HepG2 (cell line): ENCODE data around the gene CHKA. TPM values are rescaled to one million over a fixed set of nuclear protein-coding genes. Genes with fewer than 3 reads are reported as not detected.
A peak's percentile ranks its signal among the peaks of the same experiment; 100 is the strongest.

Experiments
- ETV5 ChIP-seq: IDR thresholded peaks from 2 replicates; pipeline ENCODE4 v1.6.1; 2018; ENCODE audit warnings: missing biosample characterization, missing genetic modification reagents, inconsistent platforms, borderline replicate concordance
- HDAC6 ChIP-seq: fragments of 200-600 bp; sonication (generic); IDR thresholded peaks from 2 replicates; pipeline ENCODE4 v1.7.0; 2017; ENCODE audit warnings: mild to moderate bottlenecking, antibody characterized with exemption, low read length, low read depth
- ISX ChIP-seq: sonication (generic); formaldehyde crosslinking; conservative IDR thresholded peaks from 2 replicates; pipeline ENCODE4 v1.5.0; 2020; ENCODE audit warnings: missing genetic modification reagents
- MYNN ChIP-seq: sonication (generic); formaldehyde crosslinking; IDR thresholded peaks from 2 replicates; pipeline ENCODE4 v1.4.0; 2020; ENCODE audit warnings: mild to moderate bottlenecking, low read depth, missing genetic modification reagents
- NRL ChIP-seq: sonication (generic); formaldehyde crosslinking; IDR thresholded peaks from 2 replicates; pipeline ENCODE4 v1.5.0; 2020; ENCODE audit warnings: missing genetic modification reagents, mild to moderate bottlenecking, moderate library complexity, borderline replicate concordance
- WIZ ChIP-seq: sonication (generic); formaldehyde crosslinking; IDR thresholded peaks from 2 replicates; pipeline ENCODE4 v1.5.1; 2020; ENCODE audit warnings: mild to moderate bottlenecking, missing genetic modification reagents
- ZNF10 ChIP-seq: sonication (generic); formaldehyde crosslinking; IDR thresholded peaks from 2 replicates; pipeline ENCODE4 v1.4.0; 2020; ENCODE audit warnings: mild to moderate bottlenecking, low read depth, missing genetic modification reagents, borderline replicate concordance
- ZNF367 ChIP-seq: sonication (generic); formaldehyde crosslinking; IDR thresholded peaks from 2 replicates; pipeline ENCODE4 v1.4.0; 2020; ENCODE audit warnings: missing genetic modification reagents, borderline replicate concordance
- ZNF468 ChIP-seq: sonication (generic); formaldehyde crosslinking; IDR thresholded peaks from 2 replicates; pipeline ENCODE4 v1.8.0; 2022; ENCODE audit warnings: mild to moderate bottlenecking, moderate library complexity, missing genetic modification reagents
- ZNF570 ChIP-seq: sonication (generic); formaldehyde crosslinking; IDR thresholded peaks from 2 replicates; pipeline ENCODE4 v1.4.0; 2020; ENCODE audit warnings: mild to moderate bottlenecking, missing genetic modification reagents, borderline replicate concordance
- polyA plus RNA-seq, 8 experiments: library from polyadenylated mRNA; depleted of rRNA in 3 of 8; stranded (reverse) in 7 of 8; unstranded in 1 of 8; fragments of >200 nt; fragmentation: Illumina TruSeq in 4 of 8; extraction: Trizol in 4 of 8; gene quantifications; 2 replicates each; pipeline versions ENCODE4 v1.2.1 to v1.2.3, GENCODE V29; 2011 to 2016; ENCODE audit warnings: low read depth in 4 of 8, missing spikeins in 1 of 8, mixed read lengths in 1 of 8; ENCODE audit not compliant: insufficient read depth in 1 of 8
- total RNA-seq, 5 experiments: library from RNA; depleted of rRNA; stranded (reverse); fragments of >200 nt; fragmentation: Illumina TruSeq; extraction: Trizol; gene quantifications; 2 replicates each; pipeline ENCODE4 v1.2.3, GENCODE V29; 2016; ENCODE audit warnings: low read depth in 1 of 5
- TF ChIP-seq, protein P1 (sequence below): sonication (generic); formaldehyde crosslinking; IDR thresholded peaks from 2 replicates; pipeline ENCODE4 v1.5.0; 2020; ENCODE audit warnings: mild to moderate bottlenecking, missing genetic modification reagents, borderline replicate concordance
- TF ChIP-seq, protein P2 (sequence below): IDR thresholded peaks from 2 replicates; pipeline ENCODE4 v1.6.1; 2012; ENCODE audit warnings: inconsistent platforms
- TF ChIP-seq, protein P3 (sequence below): IDR thresholded peaks from 2 replicates; pipeline ENCODE4 v1.4.0; 2020; ENCODE audit warnings: mild to moderate bottlenecking, missing genetic modification reagents
- TF ChIP-seq, protein P4 (sequence below): sonication (generic); formaldehyde crosslinking; IDR thresholded peaks from 2 replicates; pipeline ENCODE4 v1.4.0; 2020; ENCODE audit warnings: missing genetic modification reagents

The CHKA gene
- total and polyA plus RNA-seq, 2 of the 13 experiments (the other 11 are each of a cell fraction or from before 2014, with no cell fraction given), result 71.6 to 92.7 TPM

DNA sequence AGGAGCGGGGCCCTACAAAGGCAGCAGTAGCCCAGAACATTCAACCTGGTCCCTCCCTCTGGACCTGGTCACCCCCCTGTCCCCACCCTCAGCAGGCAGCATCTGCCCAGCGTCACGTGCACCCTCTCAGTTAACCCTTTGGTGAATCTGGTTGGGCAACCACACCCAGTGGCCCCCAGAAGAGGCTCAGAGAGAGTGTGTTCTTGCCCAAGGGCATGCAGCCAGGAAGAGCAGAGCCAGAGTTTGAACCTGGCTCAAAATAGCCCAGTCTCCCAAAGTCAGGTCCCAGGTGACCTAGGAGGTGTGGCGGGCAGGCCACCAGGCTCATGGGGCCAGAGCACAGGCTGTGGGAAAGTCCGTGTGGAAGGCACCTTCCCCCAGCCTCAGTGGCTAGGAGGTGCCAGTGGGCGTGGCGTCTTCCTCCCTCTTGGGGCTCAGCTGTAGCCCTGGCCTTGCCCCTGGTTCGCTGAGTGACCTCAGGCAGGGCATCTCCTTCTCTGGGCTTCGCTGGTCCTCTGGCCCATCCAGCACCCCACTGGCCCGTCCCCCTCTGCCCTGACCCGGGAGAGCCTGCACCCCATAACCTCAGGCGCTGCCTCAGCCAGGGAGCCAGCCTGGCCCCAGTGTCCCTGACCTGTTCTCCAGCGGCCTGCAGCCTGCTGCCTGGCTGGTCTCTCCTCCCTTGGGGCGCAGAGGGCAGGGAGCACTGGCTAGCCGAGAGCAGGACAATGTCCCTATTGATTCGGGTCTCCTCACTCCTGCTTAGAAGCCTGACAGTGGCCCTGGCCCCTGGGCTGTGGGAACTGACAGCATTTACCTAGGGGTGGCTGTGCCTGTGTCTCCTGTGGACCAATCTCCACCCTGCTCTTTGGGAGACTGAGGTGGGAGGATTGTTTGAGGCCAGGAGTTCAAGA, 104.0 kb downstream of the CHKA start (continued):
- TF ChIP-seq, protein P1, sequence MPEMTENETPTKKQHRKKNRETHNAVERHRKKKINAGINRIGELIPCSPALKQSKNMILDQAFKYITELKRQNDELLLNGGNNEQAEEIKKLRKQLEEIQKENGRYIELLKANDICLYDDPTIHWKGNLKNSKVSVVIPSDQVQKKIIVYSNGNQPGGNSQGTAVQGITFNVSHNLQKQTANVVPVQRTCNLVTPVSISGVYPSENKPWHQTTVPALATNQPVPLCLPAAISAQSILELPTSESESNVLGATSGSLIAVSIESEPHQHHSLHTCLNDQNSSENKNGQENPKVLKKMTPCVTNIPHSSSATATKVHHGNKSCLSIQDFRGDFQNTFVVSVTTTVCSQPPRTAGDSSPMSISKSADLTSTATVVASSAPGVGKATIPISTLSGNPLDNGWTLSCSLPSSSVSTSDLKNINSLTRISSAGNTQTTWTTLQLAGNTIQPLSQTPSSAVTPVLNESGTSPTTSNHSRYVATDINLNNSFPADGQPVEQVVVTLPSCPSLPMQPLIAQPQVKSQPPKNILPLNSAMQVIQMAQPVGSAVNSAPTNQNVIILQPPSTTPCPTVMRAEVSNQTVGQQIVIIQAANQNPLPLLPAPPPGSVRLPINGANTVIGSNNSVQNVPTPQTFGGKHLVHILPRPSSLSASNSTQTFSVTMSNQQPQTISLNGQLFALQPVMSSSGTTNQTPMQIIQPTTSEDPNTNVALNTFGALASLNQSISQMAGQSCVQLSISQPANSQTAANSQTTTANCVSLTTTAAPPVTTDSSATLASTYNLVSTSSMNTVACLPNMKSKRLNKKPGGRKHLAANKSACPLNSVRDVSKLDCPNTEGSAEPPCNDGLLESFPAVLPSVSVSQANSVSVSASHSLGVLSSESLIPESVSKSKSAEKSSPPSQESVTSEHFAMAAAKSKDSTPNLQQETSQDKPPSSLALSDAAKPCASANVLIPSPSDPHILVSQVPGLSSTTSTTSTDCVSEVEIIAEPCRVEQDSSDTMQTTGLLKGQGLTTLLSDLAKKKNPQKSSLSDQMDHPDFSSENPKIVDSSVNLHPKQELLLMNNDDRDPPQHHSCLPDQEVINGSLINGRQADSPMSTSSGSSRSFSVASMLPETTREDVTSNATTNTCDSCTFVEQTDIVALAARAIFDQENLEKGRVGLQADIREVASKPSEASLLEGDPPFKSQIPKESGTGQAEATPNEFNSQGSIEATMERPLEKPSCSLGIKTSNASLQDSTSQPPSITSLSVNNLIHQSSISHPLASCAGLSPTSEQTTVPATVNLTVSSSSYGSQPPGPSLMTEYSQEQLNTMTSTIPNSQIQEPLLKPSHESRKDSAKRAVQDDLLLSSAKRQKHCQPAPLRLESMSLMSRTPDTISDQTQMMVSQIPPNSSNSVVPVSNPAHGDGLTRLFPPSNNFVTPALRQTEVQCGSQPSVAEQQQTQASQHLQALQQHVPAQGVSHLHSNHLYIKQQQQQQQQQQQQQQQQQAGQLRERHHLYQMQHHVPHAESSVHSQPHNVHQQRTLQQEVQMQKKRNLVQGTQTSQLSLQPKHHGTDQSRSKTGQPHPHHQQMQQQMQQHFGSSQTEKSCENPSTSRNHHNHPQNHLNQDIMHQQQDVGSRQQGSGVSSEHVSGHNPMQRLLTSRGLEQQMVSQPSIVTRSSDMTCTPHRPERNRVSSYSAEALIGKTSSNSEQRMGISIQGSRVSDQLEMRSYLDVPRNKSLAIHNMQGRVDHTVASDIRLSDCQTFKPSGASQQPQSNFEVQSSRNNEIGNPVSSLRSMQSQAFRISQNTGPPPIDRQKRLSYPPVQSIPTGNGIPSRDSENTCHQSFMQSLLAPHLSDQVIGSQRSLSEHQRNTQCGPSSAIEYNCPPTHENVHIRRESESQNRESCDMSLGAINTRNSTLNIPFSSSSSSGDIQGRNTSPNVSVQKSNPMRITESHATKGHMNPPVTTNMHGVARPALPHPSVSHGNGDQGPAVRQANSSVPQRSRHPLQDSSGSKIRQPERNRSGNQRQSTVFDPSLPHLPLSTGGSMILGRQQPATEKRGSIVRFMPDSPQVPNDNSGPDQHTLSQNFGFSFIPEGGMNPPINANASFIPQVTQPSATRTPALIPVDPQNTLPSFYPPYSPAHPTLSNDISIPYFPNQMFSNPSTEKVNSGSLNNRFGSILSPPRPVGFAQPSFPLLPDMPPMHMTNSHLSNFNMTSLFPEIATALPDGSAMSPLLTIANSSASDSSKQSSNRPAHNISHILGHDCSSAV (CRISPR knock-in tag), result no peak
- TF ChIP-seq ISX (CRISPR knock-in tag), result no peak
- no peak for TF ChIP-seq ZNF468 (CRISPR knock-in tag)
- TF ChIP-seq ZNF10 (CRISPR knock-in tag), result no peak
- TF ChIP-seq HDAC6, result no peak
- TF ChIP-seq, protein P2, sequence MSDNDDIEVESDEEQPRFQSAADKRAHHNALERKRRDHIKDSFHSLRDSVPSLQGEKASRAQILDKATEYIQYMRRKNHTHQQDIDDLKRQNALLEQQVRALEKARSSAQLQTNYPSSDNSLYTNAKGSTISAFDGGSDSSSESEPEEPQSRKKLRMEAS, result peak; percentile 56; the same call in 1 of the 2 replicates
- no peak for TF ChIP-seq MYNN (CRISPR knock-in tag)
- peak; percentile 92 for TF ChIP-seq NRL (CRISPR knock-in tag)
- no peak for TF ChIP-seq ZNF570 (CRISPR knock-in tag)
- TF ChIP-seq, protein P3, sequence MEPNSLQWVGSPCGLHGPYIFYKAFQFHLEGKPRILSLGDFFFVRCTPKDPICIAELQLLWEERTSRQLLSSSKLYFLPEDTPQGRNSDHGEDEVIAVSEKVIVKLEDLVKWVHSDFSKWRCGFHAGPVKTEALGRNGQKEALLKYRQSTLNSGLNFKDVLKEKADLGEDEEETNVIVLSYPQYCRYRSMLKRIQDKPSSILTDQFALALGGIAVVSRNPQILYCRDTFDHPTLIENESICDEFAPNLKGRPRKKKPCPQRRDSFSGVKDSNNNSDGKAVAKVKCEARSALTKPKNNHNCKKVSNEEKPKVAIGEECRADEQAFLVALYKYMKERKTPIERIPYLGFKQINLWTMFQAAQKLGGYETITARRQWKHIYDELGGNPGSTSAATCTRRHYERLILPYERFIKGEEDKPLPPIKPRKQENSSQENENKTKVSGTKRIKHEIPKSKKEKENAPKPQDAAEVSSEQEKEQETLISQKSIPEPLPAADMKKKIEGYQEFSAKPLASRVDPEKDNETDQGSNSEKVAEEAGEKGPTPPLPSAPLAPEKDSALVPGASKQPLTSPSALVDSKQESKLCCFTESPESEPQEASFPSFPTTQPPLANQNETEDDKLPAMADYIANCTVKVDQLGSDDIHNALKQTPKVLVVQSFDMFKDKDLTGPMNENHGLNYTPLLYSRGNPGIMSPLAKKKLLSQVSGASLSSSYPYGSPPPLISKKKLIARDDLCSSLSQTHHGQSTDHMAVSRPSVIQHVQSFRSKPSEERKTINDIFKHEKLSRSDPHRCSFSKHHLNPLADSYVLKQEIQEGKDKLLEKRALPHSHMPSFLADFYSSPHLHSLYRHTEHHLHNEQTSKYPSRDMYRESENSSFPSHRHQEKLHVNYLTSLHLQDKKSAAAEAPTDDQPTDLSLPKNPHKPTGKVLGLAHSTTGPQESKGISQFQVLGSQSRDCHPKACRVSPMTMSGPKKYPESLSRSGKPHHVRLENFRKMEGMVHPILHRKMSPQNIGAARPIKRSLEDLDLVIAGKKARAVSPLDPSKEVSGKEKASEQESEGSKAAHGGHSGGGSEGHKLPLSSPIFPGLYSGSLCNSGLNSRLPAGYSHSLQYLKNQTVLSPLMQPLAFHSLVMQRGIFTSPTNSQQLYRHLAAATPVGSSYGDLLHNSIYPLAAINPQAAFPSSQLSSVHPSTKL, result peak; percentile 82
- TF ChIP-seq WIZ, result peak; percentile 62; the same call in 1 of the 2 replicates
- peak; percentile 32; the same call in 1 of the 2 replicates for TF ChIP-seq ZNF367
- TF ChIP-seq, protein P4, sequence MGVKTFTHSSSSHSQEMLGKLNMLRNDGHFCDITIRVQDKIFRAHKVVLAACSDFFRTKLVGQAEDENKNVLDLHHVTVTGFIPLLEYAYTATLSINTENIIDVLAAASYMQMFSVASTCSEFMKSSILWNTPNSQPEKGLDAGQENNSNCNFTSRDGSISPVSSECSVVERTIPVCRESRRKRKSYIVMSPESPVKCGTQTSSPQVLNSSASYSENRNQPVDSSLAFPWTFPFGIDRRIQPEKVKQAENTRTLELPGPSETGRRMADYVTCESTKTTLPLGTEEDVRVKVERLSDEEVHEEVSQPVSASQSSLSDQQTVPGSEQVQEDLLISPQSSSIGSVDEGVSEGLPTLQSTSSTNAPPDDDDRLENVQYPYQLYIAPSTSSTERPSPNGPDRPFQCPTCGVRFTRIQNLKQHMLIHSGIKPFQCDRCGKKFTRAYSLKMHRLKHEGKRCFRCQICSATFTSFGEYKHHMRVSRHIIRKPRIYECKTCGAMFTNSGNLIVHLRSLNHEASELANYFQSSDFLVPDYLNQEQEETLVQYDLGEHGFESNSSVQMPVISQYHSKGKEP, result no peak
- peak; percentile 45 for TF ChIP-seq ETV5 (CRISPR knock-in tag)
